GM18868 (cell line): ENCODE measurements around the gene DMAC2L.
"Not testable (repeated sequence)": the region's sequence is repeated elsewhere in the genome, so short reads cannot be mapped to it uniquely, and the experiment has no call there.

Source experiments
- ATAC-seq: cut with Tn5 transposase; IDR thresholded peaks from one replicate; pipeline ENCODE4 v1.9.1; 2021; ENCODE audit warnings: mild to moderate bottlenecking, moderate library complexity; ENCODE audit not compliant: unreplicated experiment

DMAC2L gene

DNA sequence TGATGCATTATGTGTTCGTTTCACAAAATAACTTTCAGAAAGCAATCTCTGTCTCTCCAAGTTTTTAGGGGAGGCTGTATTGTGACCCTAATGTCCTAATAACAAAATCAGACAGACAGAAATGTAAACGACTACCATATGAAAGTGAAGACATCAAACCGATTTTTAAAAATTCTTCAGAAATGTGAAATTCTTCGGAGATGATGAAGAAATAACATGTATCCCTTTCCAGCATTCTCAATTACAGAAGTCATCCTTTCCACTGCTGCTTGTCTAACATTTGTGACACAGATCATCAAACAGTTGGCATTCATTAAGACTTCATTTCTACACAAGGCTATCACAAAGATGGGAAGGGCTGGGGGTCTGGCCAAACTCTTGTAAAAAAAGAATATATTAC is 41.0 kb downstream of the DMAC2L start:
- ATAC-seq, result no peak

DNA sequence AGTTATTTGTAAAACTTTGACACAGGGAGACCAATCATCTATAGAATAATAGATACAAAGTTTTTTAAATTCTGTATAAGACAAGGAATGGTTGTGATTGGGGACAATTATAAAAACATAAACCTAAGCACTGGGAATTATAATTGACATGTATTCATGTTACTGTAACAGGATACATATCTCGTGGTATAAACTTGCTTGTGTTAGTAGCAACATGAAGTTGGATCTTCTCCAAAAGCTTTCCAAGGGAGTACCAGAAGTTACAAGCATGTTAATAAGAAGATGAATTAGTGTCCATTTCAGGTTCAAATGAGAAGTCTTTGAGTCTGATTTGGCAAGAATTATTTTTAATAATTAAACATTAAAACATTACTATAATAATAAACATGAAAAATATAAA is 42.4 kb downstream of the DMAC2L start:
- no peak for ATAC-seq

DNA sequence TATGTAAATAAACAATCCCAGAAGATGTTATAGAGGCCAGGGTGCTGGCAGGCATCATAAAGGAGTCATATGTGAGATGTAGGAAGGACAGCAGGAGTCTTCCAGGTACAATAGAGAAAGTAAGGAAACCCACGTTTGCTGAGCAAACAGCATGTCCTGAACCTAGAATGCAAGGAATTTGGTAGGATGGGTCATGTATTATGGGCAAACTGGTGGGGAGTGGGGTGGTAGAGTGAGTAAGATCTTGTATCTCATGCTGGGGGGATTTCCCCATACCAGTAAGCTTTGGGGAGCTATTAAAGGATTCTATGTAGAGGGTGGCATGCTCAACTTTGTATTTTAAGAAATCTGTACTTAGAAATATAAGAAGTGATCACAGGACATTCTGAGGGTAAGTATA is 43.6 kb downstream of the DMAC2L start:
- peak; percentile 34 for ATAC-seq

DNA sequence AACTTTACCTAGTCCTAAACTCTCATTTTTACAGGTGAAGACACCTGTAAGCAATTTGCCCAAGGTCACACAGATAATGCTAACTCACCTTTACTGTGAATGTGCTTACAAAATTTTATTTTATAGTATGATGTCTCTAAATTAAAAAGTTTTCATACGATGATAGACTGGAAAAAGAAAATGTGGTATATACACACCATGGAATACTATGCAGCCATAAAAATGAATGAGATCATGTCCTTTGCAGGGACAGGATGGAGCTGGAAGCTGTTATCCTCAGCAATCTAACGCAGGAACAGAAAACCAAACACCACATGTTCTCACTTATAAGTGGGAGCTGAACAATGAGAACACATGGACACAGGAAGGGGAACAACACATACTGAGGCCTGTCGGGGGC is 44.2 kb downstream of the DMAC2L start:
- ATAC-seq, result not testable (repeated sequence)

DNA sequence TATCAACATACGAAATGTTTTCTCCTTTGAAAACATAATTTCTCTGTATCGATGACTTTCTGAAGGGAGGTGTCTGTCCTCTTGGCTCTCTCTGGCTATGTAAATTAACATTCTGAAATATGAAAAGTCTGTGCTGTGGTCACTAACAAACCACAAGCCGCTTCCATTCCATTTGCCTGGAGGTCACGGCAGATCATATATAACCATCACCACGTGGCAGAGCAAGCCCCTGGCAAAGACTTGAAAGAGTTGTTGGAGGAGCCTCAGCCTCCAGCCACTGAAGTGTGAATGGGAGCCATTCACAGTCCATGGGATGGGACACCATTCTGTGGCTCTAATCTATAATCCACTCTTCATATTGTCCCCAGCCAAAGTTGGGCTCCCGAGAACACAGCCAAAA is 45.0 kb downstream of the DMAC2L start:
- no peak for ATAC-seq

DNA sequence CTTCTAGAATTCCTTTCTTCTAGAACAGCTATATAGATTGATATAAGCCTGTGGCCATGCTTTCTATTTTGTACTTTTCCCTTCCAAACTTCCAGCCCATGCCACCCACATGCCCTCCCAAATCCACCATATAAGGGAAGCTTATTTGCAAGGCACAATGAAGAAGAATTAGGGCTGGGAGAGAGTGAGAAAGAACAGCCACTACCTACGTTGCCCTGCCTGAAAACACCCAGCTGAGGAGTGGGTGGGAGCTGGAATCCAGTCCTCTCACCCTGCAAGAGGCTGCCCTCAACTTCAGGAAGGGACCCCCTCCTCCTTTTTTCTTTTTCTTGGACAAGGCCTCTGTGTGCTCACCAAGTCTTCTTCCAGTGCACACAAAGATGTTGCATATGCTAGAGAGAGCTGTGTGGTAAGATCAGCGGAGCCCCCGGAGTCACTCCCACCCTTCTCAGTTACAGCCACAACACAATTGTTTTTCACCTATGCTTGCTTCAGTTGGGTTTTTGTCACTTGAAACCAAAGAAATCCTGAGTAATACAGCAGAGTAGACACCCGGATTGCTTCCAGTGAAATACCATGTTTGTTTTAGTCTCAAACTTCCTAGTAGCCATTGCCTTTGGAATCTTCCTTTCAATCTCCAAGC is 45.8 kb downstream of the DMAC2L start:
- no peak for ATAC-seq

DNA sequence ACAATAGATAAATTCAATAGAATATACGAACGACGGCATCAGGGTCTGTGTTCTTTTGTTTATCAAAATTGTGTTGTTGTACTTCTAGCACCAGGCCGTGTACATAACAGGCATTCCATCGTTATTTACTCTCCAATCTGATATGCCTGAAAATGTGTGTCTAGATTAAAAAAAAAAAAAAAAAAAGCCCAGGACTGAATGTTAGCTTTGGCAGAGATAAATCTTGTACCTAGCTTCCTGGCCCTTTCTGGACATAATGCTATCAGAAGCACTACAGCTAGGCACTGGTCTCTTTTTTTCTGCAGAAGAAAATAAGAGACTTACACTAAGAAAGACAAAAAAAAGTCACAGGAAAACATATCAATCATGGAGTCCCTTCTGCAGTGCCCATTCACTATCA is 47.5 kb downstream of the DMAC2L start:
- ATAC-seq, result no peak

DNA sequence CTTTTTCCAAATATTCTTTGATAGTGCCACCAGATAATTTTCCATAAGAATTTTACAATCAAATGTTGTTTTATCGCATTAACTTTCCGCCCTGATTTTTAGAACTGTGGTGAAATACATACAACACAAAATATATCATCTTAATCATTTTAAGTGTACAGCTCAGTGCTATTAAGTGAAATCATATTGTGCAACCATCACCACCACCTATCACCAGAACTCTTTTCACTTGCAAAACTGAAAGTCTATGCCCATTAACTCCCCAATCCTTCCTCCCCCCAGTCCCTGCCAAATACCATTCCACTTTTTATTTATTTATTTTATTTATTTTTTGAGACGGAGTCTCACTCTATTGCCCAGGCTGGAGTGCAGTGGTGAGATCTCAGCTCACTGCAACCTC is 48.0 kb downstream of the DMAC2L start:
- ATAC-seq, result no peak

DNA sequence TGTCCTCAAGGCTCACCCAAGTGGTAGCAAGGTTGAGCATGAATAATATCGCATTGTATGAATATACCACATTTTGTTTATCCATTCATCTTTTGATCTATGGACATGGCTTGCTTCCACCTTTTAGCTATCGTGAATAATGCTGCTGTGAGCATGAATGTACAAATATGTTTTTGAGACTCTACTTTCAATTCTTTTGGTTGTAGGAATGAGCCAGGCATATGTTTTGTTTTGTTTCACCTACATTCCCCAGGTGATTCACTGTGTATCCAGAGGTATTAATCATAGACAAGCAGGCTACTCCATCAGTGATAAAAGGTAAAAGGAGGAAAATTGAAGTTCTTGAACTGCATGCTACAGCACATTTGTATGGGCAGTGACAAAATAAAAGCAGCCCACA is 48.7 kb downstream of the DMAC2L start:
- no peak for ATAC-seq

DNA sequence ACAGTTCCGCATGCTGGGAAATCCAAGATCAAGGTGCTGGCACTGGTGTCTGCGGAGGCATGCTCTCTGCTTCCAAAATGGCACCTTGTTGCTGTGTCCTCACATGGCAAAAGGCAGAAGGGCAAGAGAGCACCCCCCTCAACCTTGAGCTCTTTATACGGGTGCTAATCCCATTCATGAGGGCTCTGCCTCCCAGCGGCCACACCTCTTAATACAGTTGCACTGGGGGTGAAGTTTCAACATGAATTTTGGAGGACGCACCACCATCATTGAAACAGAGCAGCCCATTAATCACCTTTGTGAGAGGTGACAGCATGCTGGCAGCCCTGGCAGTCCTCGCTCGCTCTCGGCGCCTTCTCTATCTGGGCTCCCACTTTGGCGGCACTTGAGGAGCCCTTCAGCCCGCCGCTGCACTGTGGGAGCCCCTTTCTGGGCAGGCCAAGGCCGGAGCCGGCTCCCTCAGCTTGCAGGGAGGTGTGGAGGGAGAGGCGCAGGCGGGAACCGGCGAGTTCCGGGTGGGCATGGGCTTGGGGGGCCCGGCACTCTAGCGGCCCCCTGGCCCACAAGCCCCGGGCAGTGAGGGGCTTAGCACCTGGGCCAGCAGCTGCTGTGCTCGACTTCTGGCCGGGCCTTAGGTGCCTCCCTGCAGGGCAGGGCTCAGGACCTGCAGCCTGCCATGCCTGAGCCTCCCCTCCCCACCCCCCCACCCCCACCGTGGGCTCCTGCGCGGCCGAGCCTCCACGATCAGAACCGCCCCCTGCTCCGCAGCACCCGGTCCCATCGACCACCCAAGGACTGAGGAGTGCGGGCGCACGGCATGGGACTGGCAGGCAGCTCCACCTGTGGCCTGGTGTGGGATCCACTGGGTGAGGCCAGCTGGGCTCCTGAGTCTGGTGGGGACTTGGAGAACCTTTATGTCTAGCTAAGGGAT is 49.6 kb downstream of the DMAC2L start:
- not testable (repeated sequence) for ATAC-seq

DNA sequence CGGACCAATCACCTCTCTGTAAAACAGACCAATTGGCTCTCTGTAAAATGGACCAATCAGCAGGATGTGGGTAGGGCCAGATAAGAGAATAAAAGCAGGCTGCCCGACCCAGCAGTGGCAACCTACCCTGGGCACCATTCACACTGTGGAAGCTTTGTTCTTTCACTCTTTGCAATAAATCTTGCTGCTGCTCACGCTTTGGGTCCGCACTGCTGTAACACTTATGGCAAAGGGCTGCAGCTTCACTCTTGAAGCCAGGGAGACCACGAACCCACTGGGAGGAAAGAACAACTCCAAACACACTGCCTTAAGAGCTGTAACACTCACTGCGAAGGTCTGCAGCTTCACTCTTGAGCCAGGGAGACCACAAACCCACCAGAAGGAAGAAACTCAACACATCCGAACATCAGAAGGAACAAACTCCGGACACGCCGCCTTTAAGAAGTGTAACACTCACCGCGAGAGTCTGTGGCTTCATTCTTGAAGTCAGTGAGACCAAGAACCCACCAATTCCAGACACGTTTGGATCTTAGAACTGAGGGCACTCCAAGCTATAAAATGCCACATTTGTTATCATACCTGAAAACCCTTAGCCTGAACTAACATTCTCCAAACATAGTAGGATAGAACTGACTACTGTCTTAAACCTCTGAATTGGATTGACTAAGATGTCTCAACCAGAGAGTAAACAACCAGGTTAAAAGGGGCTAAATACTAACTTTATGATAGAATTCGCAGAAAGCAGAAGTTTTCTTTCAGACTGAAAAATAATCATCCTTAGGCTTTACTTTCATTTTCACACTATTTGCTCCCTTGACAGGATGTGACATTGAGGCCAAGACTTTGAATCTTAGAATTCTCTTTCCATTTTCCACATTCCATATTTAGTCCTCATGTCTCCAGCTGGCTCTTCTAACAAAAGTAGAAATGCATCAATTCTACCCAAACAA is 50.9 kb downstream of the DMAC2L start:
- peak; percentile 21 for ATAC-seq

DNA sequence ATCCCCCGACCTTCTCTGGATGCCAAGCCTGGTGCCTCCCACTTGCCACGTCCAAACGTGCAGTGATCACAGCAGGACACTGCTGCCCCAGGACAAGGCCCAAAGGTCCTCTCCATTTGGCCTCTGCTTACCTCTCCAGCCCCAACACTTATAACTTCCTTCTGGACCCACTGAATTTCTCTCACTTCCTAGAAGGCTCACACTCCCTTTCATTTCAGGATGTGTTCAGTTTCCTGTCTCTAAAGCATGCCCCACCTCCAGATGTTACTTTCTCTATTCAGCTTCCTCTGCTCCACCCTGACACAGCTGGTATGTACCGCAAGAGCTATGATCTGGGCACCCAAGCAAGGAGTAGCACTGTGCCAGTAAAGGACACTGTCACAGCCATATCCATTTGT is 51.6 kb downstream of the DMAC2L start:
- peak; percentile 98 for ATAC-seq

DNA sequence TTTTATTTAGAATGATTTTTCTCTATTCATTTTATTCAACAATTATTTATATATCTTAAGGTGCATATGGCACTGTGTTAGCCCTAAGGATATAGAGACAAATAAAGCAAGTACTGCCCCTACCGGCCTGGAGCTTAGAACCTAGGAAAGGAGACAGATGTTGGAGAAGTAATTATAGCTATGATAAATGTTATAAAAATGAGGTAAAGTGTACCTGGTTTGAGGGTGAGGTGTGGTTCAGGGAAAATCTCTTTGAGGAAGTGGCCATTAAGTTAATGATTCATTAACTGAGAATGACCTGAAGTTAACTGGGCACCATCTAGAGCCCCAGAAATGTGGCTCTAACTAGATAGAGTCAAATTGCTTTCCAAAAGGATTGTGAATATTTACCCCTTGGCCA is 52.7 kb downstream of the DMAC2L start:
- ATAC-seq, result no peak

DNA sequence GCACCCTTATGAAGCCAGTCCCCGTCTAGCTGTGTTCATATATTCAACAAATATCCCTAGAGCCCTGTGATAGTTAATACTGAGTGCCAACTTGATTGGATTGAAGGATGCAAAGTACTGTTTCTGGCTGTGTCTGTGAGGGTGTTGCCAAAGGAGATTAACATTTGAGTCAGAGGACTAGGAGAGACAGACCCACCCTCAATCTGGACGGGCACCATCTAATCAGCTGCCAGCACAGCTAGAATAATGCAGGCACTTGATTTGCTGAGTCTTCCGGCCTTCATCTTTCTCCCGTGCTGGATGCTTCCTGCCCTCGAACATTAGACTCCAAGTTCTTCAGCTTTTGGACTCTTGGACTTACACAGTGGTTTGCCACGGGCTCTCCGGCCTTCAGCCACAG is 53.4 kb downstream of the DMAC2L start:
- ATAC-seq, result not testable (repeated sequence)

DNA sequence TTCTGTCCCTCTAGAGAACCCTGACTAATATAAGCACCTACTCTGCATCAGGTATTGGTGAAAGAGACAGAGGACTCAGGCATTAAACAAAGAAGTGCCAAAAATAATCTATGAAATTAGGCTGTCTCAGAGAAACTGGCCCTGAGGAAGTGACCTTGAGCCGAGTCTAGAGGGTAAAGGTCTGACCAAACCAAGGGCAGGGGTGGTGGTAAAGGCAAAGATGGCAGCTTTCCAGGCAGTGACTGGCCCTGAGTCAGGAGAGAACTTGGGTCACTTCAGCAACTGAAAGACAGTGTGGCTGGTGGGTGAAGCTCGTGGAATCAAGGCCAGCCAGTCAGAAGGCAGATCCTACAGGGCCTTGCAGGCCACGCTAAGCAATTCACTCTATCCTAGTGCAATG is 54.0 kb downstream of the DMAC2L start:
- ATAC-seq, result no peak

DNA sequence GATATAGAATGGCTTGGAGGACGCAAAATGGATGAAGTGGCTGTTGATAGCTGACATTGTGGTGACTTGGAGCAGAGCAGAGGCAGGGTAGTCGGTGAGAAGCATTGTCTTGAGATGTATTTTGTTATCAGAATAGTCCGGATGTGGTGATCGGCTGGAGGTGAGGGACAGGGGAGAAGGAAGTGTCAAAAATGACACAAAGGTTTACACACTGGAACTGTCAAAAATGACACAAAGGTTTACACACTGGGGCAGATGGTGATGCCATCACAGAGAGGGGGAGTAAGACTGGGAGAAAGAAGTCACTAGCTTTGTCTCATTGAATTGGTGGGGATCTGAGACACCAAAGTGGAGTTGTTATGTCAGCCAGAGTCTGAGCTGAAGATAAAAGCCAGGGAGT is 54.5 kb downstream of the DMAC2L start:
- ATAC-seq, result no peak

DNA sequence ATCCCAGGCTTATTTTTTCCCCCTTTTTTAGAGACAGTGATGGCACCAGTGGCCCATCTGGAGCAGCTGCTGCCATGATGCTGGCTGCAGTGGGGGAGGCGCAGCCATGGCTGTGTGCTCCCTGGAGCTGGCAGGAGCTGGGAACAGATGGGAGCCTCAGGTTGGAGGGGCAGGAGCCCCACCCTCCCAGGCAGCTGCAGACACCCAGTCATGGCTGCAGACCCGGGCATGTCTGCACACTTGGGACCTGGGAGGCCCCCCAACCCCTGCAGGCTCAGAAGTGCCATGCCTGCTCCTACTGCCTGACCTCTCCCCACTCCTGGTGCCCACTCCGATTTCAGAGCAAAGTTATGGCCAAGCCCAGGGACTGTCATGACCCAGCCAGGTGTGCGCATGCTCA is 59.4 kb downstream of the DMAC2L start:
- ATAC-seq, result no peak

DNA sequence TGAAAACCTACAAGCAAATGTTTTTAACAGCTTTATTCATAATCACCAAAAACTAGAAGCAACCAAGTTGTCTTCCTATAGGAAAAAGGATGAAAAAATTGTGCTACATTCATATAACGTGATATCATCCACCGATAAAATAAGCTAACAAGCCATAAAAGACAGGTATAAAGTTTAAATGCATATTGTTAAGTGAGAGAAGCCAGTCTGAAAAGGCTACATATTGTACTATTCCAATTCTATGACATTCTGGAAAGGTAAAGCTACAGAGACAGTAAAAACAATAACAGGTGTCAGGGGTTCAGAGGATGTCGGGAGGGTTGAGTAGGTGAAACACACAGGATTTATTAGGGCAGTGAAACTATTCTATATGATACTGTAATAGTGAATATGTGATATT is 61.8 kb downstream of the DMAC2L start:
- ATAC-seq, result no peak

DNA sequence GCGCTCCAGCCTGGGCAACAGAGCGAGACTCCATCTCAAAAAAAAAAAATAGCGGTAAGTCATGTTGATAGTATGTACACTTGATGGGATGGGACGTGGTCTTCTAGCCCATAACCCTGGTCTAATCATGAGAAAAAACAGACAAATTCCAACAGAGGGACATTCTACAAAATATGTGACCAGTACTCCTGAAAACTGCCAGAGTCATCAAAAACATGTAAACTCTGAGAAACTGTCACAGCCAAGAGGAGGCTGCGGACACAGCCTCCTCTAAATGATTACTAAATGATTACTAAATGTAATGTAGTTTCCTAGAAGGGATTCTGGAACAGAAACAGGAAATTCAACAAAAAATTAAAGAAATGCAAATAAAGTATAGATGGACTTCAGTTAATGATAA is 63.6 kb downstream of the DMAC2L start:
- ATAC-seq, result no peak
